ENCODE results near the gene ASCL2. TPM values are rescaled to one million over a fixed set of nuclear protein-coding genes. Genes with fewer than 3 reads are reported as not detected.
"Not testable (repeated sequence)": the region's sequence is repeated elsewhere in the genome, so short reads cannot be mapped to it uniquely, and the experiment has no call there.

Gene ASCL2
- total RNA-seq, 1 donor from 2014 or later = 0.58 TPM

GRCh38 chr11:2289859-2290258 is 19.5 kb upstream of the ASCL2 start:
- no peak overlapping the region for H3K4me3 Mint-ChIP-seq
- peak in 1 of 2 experiments; percentile 33 for DNase-seq (ENCODE audit: low spot score in 2 of 2, unreplicated experiment in 2 of 2)
- no peaks in the 10 kb centered on the region for H3K4me1 Mint-ChIP-seq
- peaks cover 62% of the 10 kb centered on the region for H3K27me3 Mint-ChIP-seq (ENCODE audit: low read depth)
- TF ChIP-seq CTCF (IDR thresholded peaks at IDR 0.05; ENCODE audit: unreplicated experiment) = no peak
- no peaks in the 10 kb centered on the region for H3K36me3 Mint-ChIP-seq
- no peaks in the 10 kb centered on the region for H3K9me3 Mint-ChIP-seq
- no peak overlapping the region for H3K27ac Mint-ChIP-seq

GRCh38 chr11:2289350-2289749 is 19.0 kb upstream of the ASCL2 start:
- Mint-ChIP-seq H3K27ac (no peak overlapping the region), H3K36me3 (no peaks in the 10 kb centered on the region), H3K4me1 (no peaks in the 10 kb centered on the region), H3K9me3 (no peaks in the 10 kb centered on the region), H3K27me3 (ENCODE audit: low read depth) (peaks cover 61% of the 10 kb centered on the region), H3K4me3 (no peak overlapping the region)
- TF ChIP-seq CTCF (IDR thresholded peaks at IDR 0.05; ENCODE audit: unreplicated experiment) = no peak
- DNase-seq (ENCODE audit: low spot score in 2 of 2, unreplicated experiment in 2 of 2) = no peak

DNA sequence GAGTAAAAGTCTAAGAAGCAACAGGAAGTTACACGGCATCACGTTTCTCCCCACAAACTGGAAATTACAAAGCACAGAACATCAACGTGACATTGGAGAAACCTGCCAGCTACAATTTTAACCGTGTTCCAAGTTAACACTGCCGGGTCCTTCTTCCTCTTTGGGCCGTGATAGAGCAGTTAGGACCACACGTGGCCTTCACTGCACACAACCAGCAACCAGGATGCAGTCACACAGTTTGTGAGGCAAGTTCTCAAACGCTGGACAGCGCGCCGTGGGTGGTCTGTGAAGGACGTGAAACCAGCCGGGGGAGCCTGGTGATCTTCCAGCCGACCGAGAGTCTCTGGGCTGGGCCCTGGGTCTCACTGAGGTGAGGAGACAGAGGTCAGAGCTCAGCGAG is 16.7 kb upstream of the ASCL2 start:
- TF ChIP-seq CTCF (IDR thresholded peaks at IDR 0.05; ENCODE audit: unreplicated experiment) = no peak
- Mint-ChIP-seq H3K36me3 (no peaks in the 10 kb centered on the region), H3K27ac (no peak overlapping the region), H3K9me3 (peaks cover 14% of the 10 kb centered on the region), H3K4me1 (no peaks in the 10 kb centered on the region), H3K27me3 (ENCODE audit: low read depth) (peaks cover 60% of the 10 kb centered on the region), H3K4me3 (no peak overlapping the region)
- no peak for DNase-seq (ENCODE audit: low spot score in 2 of 2, unreplicated experiment in 2 of 2)

- Mint-ChIP-seq H3K27me3 (ENCODE audit: low read depth) (peaks cover 65% of the 10 kb centered on the region), H3K9me3 (peaks cover 15% of the 10 kb centered on the region)
- not testable (repeated sequence) for H3K27ac Mint-ChIP-seq; DNase-seq (ENCODE audit: low spot score in 2 of 2, unreplicated experiment in 2 of 2); H3K36me3 Mint-ChIP-seq; H3K4me1 Mint-ChIP-seq; H3K4me3 Mint-ChIP-seq
These were observed 16.0 kb upstream of the ASCL2 start for GRCh38 chr11:2286350-2286749.

- H3K9me3 Mint-ChIP-seq = peaks cover 28% of the 10 kb centered on the region
- H3K27ac Mint-ChIP-seq = no peak overlapping the region
These were observed 9.8 kb upstream of the ASCL2 start for GRCh38 chr11:2280208-2280607.

DNA sequence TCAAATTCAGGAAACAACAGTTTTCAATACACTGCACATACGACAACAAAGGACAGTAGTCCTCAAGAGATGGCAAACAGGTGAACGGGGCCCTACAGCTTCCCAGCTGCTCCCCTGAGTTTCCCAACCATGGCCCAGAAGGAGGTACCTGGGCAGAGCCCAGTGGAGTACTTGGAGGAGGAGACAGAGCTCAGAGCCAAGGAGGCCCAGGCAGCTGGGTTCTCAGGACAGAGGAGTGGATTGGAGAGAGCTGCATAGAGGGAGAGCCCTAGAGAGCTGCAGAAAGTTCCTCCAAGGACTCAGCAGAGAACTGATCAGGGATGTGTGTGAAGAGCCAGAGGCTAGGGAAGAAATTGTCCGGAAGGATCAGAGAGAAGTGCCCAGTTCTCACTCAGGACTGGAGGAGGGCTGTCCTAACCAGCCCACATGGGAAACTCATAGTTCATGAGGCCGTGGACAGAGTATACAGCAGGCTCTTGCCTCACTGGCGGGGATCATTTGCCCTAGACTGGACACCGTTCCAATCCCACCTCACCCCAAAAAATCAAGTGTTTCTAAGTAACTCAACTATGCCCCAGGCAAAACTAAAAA is 7.6 kb upstream of the ASCL2 start:
- Mint-ChIP-seq H3K4me1 (peaks cover 10% of the 10 kb centered on the region), H3K4me3 (no peak overlapping the region), H3K36me3 (no peaks in the 10 kb centered on the region), H3K27me3 (ENCODE audit: low read depth) (peaks cover 56% of the 10 kb centered on the region), H3K9me3 (peaks cover 24% of the 10 kb centered on the region), H3K27ac (no peak overlapping the region)
- TF ChIP-seq CTCF (IDR thresholded peaks at IDR 0.05; ENCODE audit: unreplicated experiment) = no peak
- no peak for DNase-seq (ENCODE audit: low spot score in 2 of 2, unreplicated experiment in 2 of 2)

More at GRCh38 chr11:2280208-2280607, 9.8 kb upstream of the ASCL2 start:
- Mint-ChIP-seq H3K4me1 (peaks cover 10% of the 10 kb centered on the region), H3K4me3 (no peak overlapping the region), H3K36me3 (no peaks in the 10 kb centered on the region), H3K27me3 (ENCODE audit: low read depth) (peaks cover 53% of the 10 kb centered on the region)
- TF ChIP-seq CTCF (IDR thresholded peaks at IDR 0.05; ENCODE audit: unreplicated experiment) = no peak
- no peak for DNase-seq (ENCODE audit: low spot score in 2 of 2, unreplicated experiment in 2 of 2)
